IPS-NIHi11 (cell line): ENCODE measurements around the gene IGLL5.

Source experiments
- DNase-seq: peaks from one replicate; pipeline ENCODE4 v3.0.0; 2012; ENCODE audit warnings: mixed read lengths, low spot score

Gene IGLL5

DNA sequence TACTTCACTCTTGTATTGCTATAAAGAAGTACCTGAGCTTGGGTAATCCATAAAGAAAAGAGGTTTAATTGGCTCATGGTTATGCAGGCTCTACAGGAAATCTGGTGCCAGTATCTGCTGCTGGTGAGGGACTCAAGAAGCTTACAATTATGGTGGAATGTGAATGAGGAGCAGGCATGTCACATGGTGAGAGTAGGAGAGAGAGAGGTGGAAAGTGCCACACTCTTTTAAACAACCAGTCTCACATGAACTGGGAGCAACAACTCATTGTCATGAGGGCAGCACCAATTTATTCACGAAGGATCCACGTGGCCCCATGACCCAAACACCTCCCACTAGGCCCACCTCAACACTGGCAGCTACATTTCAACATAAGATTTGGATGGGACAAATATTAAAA, 24.6 kb upstream of the IGLL5 start:
- DNase-seq, result no peak

DNA sequence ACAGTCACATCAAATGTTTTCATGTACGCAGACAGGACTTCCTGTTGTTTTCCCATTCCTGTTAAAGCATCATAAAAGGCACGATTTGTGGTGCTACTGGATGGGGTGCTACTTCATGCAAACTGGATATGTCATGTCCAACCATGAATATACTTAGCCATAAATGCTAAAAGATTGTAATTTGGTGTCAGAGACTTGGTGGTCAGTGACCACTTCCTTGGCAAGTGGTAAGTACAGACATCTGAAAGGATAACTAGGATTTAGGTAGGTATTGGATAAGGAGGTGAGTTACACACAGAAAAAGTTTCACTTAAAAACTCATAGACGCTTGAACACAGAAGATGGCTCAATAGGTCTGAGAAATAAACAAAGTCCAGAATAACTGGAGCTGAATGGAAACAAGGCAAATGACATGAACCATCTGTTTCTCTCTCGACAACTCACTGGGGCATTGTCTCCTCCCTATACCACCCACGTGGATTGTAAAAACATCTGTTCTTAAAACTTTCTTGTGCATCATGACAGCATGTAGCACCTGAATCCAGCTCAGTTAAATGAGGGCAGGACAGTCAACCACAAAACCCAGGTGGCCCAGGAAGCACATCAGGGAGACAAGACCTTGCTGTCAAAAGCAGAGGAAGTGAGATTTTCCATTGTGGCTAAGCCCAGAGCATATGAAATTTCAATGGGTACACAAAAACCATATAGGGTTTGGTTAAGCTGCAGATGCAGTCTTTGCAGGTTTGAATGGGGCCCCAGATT, 22.1 kb upstream of the IGLL5 start:
- DNase-seq, result no peak

DNA sequence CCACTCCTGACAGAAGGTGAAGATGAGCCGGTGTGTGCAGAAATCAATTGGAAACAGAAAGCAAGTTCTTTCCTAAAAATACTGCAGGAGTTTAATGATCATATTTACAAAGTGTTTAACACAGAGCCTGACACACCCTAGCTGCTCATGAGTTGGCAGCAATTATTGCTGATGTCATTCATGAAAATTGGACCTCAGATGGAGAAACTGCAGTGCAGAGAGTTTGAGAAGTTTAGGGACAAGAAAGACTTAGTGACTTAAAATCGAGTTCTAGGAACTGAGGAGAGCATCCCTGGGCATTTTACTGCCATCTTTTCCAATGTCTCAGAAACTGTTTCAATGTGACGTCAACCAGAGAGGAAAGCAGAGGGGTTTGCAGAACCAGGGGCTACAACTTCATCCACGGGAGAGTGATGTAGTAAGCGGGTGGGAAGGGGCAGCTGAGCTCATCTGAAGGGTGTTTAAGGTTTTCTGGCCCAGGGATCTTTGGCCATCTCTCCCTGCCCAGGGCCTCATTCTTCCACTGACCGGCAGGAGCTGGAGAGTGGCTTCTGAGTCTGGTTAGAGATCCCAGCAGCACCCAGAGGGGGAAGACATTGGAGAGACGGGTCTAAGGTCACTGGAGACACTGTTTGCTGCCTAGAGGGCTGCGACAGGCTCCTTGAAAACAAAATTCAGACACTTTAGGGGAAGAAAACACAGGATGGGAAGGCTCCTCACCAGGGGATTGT, 21.1 kb upstream of the IGLL5 start:
- DNase-seq, result no peak

DNA sequence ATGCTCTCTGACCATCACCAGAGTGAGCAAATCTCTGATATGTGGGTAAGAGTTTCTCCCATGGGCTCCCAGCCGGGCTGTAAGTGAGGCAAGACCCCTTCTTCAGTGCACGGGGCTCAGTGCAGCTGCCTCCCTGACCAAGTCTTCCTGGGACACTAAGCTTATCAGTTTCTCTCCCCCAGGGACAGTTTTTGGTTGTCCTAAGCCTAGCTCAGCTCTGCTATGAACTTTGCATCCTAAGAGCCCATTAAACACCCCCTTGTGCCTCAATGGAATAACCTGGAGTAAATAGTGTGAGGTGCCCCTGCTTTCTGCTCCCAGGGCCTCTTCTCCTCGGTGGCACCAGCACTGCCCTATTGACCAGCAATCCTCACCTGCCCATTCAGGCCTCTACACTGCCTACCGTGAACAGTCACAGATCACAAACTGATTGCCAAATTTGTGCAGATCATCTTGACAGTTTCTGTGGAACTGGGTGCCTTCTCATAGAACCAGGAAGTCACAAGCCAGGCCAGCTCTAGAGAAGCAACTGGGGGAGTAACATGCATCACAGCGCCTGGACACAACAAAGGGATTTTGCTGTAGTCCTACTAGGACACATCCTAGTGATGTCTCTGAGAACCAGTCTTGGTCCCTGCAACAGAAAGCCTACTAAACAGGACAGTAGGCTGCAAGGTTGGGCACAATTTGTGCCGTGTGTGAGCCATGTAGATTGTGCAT, 19.5 kb upstream of the IGLL5 start:
- DNase-seq, result no peak

DNA sequence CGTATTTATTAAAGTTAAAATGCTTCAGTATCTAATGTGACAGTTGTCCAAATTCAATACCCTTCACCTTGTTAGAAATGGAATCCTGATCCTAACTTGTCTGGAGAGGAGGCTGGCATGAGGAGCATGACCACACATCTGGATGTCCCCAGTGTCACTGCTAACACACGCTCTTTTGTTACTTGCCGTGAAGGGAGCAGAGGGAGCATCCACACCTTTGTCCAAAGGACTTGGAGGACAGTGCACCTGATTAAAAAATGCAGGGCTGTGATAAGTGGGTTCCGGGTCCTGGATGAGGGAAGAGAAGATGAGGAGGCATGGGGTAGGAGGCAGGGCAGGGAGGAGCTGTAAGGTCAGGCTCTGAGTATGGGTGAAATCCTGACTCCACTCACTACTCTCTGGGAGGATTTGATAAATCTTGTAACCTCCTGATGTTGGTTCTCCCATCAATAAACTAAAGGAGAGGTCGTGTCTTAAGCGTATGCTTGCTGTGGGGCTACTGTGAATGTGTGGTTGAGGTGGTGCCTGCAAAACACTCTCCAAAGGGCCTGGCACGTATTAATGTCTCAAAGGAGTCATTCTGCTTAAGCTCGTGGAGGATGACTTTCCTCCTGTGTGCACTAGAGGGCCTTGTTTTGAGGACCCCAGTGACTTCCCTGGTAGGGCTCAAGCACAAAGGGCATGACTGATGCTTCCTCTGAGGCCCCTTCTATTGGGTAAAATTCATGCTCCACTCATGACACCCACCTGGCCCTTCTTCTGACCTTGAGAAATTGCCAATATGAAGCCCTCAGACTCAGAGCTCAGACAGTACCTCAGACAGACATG, 16.8 kb upstream of the IGLL5 start:
- DNase-seq, result peak; percentile 72

DNA sequence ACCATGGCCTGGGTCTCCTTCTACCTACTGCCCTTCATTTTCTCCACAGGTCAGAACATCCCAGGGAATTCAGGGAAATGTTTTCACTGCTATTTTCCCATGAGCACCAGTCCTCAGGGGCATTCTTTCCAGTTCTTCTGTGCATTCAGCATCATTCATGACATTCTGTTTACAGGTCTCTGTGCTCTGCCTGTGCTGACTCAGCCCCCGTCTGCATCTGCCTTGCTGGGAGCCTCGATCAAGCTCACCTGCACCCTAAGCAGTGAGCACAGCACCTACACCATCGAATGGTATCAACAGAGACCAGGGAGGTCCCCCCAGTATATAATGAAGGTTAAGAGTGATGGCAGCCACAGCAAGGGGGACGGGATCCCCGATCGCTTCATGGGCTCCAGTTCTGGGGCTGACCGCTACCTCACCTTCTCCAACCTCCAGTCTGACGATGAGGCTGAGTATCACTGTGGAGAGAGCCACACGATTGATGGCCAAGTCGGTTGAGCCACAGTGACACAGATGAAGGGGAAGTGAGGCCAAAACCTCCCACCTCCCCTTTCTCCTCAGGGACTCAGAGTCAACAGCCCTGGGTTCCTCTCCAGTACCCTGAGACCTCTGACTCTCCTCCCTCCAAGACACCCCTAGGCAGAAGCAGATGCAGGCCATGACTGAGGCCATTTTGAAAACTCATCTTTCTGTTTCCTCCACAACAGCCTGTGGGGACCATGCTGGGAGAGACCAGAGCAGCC, 15.9 kb upstream of the IGLL5 start:
- DNase-seq, result no peak

DNA sequence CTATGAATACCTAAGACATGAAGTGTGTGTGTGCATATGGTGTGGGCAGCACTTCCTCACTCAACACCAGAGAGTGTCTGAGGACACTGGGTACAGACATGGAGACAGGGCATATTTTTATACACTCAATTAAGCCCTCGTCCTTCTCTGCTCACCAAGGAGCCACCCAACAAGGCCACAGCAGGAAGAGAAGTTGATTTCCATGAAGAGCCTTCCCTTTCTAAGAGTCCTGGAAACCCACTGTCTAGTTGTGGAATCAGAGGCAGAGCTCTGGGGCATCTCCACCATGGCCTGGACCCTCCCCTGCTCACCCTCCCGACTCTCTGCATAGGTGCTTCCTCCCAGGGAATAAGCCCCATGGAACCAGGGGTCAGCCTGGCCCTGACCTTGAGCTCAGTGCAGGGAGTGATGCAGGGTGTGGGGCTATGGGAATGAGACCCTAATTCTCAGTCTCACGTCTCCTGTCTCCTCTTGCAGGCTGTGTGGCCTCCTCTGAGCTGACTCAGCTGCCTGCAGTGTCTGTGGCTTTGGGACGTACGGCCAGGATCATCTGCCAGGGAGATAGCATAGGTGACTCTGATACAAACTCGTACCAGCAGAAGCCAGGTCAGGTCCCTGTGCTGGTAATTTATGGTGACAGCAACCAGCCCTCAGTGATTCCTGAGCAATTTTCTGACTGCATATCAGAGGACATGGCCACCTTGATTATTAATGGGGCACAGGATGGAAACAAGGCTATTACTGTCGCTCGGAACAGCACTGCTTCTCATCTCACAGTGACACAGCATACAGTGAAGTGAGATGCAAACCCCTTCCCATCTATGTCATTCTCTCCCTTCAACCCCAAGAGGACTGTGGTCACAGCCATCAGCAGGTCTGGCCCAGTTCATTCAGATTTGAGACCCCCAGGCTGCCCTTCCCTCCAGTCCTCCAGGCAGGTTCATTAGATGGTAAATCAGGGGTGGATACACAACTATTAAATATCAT, 14.6 kb upstream of the IGLL5 start:
- DNase-seq, result no peak

DNA sequence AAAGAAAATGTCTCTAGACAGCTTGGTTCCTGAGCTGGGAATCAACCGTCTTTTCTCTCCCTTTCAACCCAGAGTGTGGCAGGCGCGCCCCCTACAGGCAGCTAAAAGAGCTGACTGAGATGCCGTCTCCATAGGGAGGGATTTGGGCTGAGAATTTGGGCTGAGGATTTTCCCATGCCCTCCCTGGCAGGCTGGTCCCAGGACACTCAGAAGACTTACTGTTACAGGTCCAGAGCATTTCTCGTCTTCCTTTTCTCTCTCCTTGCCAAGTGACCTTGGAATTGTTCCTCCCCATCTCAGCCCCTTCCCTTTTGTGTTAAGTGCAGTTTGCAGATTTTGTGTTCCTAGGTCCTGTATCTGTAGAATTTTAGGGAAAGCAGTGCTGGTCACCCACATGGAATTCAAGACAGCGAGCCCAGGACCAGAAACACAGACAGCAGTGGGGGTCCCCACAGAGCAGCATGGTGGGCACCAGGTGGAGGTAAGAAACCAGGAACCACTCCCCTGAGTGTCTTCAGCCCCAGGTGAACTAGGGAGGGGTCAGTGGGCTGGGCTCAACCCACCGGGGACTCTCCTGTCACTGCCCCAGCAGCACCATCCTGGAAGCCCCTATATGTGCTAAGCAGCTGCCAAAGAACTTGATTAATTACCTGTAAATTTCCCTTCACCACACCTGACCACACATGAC, 9.9 kb upstream of the IGLL5 start:
- DNase-seq, result peak; percentile 87

DNA sequence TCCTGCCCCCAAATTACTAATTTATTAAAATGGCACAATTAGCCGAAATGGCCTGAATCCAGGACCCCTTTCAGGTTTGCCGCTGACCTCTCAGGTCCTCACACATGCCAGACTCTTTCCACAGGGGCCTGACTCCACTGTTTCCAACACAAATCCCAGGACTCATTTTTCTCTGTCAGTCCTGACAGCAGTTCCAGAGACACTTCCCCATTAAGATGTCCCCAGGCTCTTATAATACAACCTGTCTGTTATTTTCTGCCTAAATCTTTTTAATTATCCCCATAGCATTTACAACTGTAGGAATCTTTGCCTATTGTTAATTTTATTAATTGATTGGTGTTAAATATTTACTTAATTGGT, 9.4 kb upstream of the IGLL5 start:
- DNase-seq, result no peak

DNA sequence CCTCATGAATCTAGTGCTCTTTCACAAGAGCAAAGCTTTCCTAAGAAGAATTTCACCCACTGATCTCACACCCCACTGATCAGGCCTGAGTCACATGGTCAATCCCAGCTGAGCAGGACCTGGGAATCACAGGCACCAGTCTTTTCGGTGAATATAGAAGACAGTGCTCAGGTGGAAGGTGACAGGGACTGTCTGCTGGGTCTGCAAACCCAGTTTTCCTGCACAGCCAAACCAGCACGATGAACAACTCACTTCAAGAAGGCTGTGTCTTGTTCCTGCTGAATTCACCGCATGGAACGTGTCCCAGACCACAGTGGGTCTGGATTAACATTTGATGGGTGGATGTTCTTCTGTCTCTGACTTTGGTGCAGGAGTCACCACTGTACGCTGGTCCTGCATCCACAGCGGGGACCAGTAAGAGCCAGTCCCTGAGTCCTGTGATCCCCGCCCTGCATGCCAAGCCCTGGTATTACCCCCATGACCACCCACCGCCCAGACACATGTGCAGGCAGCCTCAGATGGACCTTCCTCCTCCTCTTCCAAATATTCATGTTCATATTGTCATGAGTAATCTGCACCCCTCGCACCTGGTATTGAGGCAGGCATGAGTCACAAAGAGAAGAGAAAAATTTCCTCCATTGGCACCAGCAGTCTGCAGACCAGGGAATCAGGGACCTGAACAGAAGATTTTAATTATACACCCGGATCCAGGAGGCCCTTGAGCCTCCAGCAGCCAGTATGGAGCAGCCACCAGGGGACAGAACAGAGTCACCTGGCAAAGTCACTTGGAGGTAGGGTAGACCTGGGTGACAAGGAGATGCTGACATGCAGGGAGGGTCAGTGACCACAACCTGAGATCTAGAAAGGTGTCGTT, 8.6 kb upstream of the IGLL5 start:
- no peak for DNase-seq

DNA sequence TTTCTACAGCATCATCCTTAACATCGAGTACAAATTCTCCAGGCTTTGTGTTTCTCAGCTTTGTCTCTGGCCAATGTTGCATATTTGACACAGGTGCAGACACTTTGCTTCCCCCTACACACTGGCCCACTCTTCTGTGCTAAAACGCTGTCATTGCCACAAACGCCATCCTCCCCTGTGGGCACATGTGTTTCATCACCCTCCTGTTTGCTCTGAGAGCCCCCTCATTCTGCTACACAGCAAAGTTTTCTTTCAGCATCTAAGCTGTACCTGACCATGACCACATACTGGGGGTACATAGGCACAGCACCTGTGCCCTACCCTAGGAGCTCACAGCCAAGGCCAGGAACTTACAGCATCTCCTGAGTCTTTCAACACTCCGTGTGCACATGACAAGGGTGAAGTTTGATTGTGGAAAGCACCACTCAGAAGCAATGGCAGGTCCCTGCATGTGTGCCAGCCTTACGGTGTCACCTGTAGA, 7.9 kb upstream of the IGLL5 start:
- no peak for DNase-seq

DNA sequence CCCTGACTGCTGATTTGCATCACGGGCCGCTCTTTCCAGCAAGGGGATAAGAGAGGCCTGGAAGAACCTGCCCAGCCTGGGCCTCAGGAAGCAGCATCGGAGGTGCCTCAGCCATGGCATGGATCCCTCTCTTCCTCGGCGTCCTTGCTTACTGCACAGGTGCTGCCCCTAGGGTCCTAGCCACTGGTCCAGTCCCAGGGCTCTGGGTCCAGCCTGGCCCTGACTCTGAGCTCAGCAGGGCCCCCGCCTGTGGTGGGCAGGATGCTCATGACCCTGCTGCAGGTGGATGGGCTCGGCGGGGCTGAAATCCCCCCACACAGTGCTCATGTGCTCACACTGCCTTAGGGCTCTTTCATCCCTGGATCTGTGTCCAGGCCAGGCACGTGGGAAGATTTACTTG, 7.0 kb upstream of the IGLL5 start:
- no peak for DNase-seq

DNA sequence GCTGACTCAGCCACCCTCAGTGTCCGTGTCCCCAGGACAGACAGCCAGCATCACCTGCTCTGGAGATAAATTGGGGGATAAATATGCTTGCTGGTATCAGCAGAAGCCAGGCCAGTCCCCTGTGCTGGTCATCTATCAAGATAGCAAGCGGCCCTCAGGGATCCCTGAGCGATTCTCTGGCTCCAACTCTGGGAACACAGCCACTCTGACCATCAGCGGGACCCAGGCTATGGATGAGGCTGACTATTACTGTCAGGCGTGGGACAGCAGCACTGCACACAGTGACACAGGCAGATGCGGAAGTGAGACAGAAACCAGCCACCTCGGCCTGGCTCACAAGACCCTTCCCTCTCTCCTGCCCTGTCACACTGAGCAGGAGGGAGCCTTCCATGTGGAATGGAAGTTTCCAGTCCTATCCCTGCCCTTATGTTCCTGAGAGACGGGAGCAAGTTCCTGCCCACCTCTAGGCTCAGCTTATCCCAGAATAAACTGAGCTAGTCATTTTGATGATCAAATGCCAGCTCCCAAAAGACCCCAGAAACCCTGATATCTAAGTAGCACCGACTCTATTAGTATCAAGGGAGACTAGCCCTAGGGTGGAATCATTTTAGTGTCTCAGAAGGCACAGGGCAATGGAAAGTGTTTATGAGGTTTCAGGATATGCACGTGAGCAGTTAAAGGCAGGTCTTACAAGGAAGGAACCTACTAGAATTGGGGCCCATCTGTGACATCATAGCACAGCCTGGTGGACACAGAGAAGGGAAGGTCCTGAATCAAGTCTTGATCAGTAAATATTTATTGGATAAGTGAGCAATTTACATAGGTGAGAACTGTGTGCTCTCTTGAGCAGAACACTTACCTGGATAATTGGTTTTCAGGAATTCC, 6.3 kb upstream of the IGLL5 start:
- DNase-seq, result no peak

DNA sequence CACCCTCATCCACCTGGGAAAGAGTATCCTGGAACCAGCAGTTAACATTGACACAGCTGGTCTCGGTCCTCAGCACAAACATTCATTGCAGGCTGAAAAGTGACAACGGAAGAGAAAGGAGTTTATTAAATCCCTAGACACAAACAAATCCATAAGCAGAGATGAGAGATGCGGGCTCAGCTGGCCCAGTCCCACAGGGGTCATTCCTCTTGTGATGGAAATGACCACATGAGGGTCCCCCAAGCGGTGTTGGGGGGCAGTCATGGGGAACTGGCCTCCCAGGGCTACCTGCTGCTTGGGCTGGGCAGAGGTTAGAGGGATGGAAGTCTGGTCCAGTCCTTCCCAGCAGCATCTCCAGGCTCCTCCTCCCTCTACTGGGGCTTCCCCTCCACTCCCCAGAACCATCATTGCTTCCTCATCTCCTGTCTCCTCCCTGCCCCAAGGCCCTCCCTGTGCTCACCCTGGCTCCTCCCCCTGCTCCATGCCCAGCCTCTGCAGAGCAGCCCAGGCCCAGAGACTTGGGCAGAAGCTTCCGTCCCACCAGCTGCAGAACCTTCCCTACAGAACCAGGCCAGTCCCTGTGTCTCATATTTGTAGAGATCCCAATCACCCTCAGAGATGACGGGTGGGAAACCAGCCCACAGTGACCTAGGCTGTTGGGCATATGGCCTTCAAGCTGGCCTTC, 5.4 kb upstream of the IGLL5 start:
- no peak for DNase-seq

DNA sequence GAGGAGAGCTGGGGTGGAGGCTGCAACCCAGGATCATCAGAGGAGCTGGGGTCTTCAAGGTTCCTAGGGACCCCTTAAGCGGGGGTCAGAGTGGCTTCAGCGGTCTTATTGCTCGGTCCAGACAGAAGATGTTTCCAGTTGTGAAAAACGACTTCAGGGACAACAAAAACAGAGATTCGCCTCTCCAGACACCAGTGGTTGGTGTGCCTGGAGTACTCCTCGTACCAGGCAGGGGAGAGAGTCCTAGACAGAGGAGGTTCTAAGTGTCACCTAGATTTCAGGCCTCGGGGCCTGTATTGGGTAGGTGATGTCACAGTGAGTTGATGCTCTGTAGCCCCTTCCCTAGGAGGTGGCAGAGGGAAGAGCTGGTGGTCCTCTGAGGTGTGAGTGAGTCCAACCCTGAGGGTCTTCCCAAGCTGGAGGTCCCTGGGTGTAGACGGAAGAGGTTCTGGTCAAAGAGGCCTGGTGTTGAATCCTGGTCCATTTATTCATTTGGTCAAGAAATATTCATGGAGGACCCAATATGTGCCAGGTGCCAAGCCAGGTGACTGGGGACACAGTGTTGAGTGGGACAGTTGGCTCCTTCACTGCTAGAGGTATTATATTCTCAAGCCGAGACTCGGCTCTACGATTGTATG, 4.4 kb upstream of the IGLL5 start:
- DNase-seq, result no peak
